T-helper 17 cell (primary cell): ENCODE measurements around the gene SCARB1. TPM values are rescaled to one million over a fixed set of nuclear protein-coding genes. Genes with fewer than 3 reads are reported as not detected.
"Not testable (repeated sequence)": the region's sequence is repeated elsewhere in the genome, so short reads cannot be mapped to it uniquely, and the experiment has no call there.

Experiments used
- ATAC-seq: fragments of 150-1000 bp; cut with Tn5 transposase; 2 replicates; pipeline ENCODE4 v1.10.0; 2021; ENCODE audit warnings: mild to moderate bottlenecking, moderate library complexity
- DNase-seq, 3 donors: peaks; one replicate each; pipeline versions ENCODE4 v3.0.0 to v3.0.0-alpha.2; 2020 to 2021
- H3K9me3 ChIP-seq: one replicate; pipeline ENCODE4 v1.7.0; 2013; ENCODE audit warnings: low read length, mild to moderate bottlenecking; ENCODE audit not compliant: control insufficient read depth, poor library complexity, severe bottlenecking
- H3K27ac Mint-ChIP-seq: one replicate; pipeline ENCODE4 v1.8.0; 2022; ENCODE audit warnings: mild to moderate bottlenecking, moderate library complexity, mixed read lengths
- H3K27me3 Mint-ChIP-seq: one replicate; pipeline ENCODE4 v1.8.0; 2022; ENCODE audit warnings: mixed read lengths
- H3K36me3 Mint-ChIP-seq: one replicate; pipeline ENCODE4 v1.8.0; 2022; ENCODE audit warnings: low read depth, mixed read lengths
- H3K4me1 Mint-ChIP-seq: one replicate; pipeline ENCODE4 v1.8.0; 2022; ENCODE audit warnings: mild to moderate bottlenecking, mixed read lengths
- H3K4me3 Mint-ChIP-seq: one replicate; pipeline ENCODE4 v1.8.0; 2022; ENCODE audit warnings: mild to moderate bottlenecking, moderate library complexity, mixed read lengths
- total RNA-seq, 4 donors: library from RNA in 2 of 4; stranded (reverse) in 2 of 4; gene quantifications; one replicate each; pipeline ENCODE4 v1.2.3 and lab custom pipeline; 2022 to 2026

The SCARB1 gene
- total RNA-seq (1 to 10 TPM; 1.3 to 1.7 TPM), total RNA-seq (lab: John Stamatoyannopoulos, UW) (2.0 to 2.7 reads per million in 2 donors)

GRCh38 chr12:124863416-124864325, at the start of gene SCARB1:
Gene SCARB1, minus strand, starts transcription at chr12:124863864. Its CDS starts 144 bp downstream, at chr12:124863720.
- H3K9me3 ChIP-seq, result no peaks in the 10 kb centered on the region
- ATAC-seq (peak; percentile 91), DNase-seq (peak; percentile 46 to 72 (median 70))
- peak within 1 kb of the TSS; percentile 43 for H3K27ac Mint-ChIP-seq
- peak within 1 kb of the TSS; percentile 88 for H3K4me3 Mint-ChIP-seq
- peaks cover 10% of the 10 kb centered on the region for H3K4me1 Mint-ChIP-seq
- H3K27me3 Mint-ChIP-seq, result peaks cover 3% of the 10 kb centered on the region
- no peaks in the 10 kb centered on the region for H3K36me3 Mint-ChIP-seq

- DNase-seq, result not testable (repeated sequence)
- peak overlapping the region; percentile 99 for H3K27ac Mint-ChIP-seq
Observed at GRCh38 chr12:124912529-124913287, 49.0 kb upstream of the SCARB1 start.

GRCh38 chr12:124911521-124911920, 47.9 kb upstream of the SCARB1 start:
- H3K27me3 Mint-ChIP-seq, DNase-seq, ATAC-seq, H3K9me3 ChIP-seq: not testable (repeated sequence)
- H3K4me3 Mint-ChIP-seq, result peak overlapping the region; percentile 84
- H3K36me3 Mint-ChIP-seq, result peaks cover 25% of the 10 kb centered on the region
- H3K27ac Mint-ChIP-seq, result peak overlapping the region; percentile 97
- H3K4me1 Mint-ChIP-seq, result peaks cover 54% of the 10 kb centered on the region

More at GRCh38 chr12:124912529-124913287, 49.0 kb upstream of the SCARB1 start:
- not testable (repeated sequence) for H3K9me3 ChIP-seq, ATAC-seq, H3K27me3 Mint-ChIP-seq
- Mint-ChIP-seq H3K4me1 (peaks cover 62% of the 10 kb centered on the region), H3K4me3 (peak overlapping the region; percentile 92), H3K36me3 (peaks cover 25% of the 10 kb centered on the region)

- Mint-ChIP-seq H3K36me3 (peaks cover 25% of the 10 kb centered on the region), H3K4me3 (peak overlapping the region; percentile 84), H3K4me1 (peaks cover 54% of the 10 kb centered on the region), H3K27me3 (peaks cover 6% of the 10 kb centered on the region), H3K27ac (peak overlapping the region; percentile 97)
- ATAC-seq (no peak), DNase-seq (no peak)
- H3K9me3 ChIP-seq, result no peaks in the 10 kb centered on the region
Observed at GRCh38 chr12:124910561-124911478, 47.2 kb upstream of the SCARB1 start.

GRCh38 chr12:124909831-124910560, 46.3 kb upstream of the SCARB1 start:
- H3K27me3 Mint-ChIP-seq, result peaks cover 6% of the 10 kb centered on the region
- peak overlapping the region; percentile 97 for H3K27ac Mint-ChIP-seq
- ATAC-seq (no peak), DNase-seq (no peak)
- peaks cover 25% of the 10 kb centered on the region for H3K36me3 Mint-ChIP-seq
- peak overlapping the region; percentile 84 for H3K4me3 Mint-ChIP-seq
- no peaks in the 10 kb centered on the region for H3K9me3 ChIP-seq
- peaks cover 53% of the 10 kb centered on the region for H3K4me1 Mint-ChIP-seq

- Mint-ChIP-seq H3K36me3 (peaks cover 8% of the 10 kb centered on the region), H3K4me1 (peaks cover 28% of the 10 kb centered on the region), H3K27me3 (no peaks in the 10 kb centered on the region), H3K4me3 (no peak overlapping the region), H3K27ac (peak overlapping the region; percentile 82)
- peak; percentile 85 for ATAC-seq
- H3K9me3 ChIP-seq, result no peaks in the 10 kb centered on the region
- peak; percentile 58 to 89 (median 66) for DNase-seq
Observed at GRCh38 chr12:124906606-124907261, 43.1 kb upstream of the SCARB1 start.

- peaks cover 8% of the 10 kb centered on the region for H3K4me1 Mint-ChIP-seq
- no peak overlapping the region for H3K4me3 Mint-ChIP-seq
- ATAC-seq (no peak), DNase-seq (no peak)
- H3K36me3 Mint-ChIP-seq, result no peaks in the 10 kb centered on the region
- no peak overlapping the region for H3K27ac Mint-ChIP-seq
- no peaks in the 10 kb centered on the region for H3K9me3 ChIP-seq
- H3K27me3 Mint-ChIP-seq, result no peaks in the 10 kb centered on the region
Observed at GRCh38 chr12:124904306-124905098, 40.8 kb upstream of the SCARB1 start.

GRCh38 chr12:124902916-124903315, 39.3 kb upstream of the SCARB1 start:
- ATAC-seq, result no peak
- peaks cover 19% of the 10 kb centered on the region for H3K4me1 Mint-ChIP-seq
- H3K27me3 Mint-ChIP-seq, result no peaks in the 10 kb centered on the region

GRCh38 chr12:124901003-124901402, 37.3 kb upstream of the SCARB1 start:
- Mint-ChIP-seq H3K36me3 (peaks cover 3% of the 10 kb centered on the region), H3K27ac (no peak overlapping the region), H3K4me1 (peaks cover 22% of the 10 kb centered on the region), H3K27me3 (no peaks in the 10 kb centered on the region), H3K4me3 (no peak overlapping the region)
- no peak for ATAC-seq
- no peak for DNase-seq
- H3K9me3 ChIP-seq, result no peaks in the 10 kb centered on the region

More at GRCh38 chr12:124902916-124903315, 39.3 kb upstream of the SCARB1 start:
- Mint-ChIP-seq H3K4me3 (no peak overlapping the region), H3K27ac (no peak overlapping the region), H3K36me3 (no peaks in the 10 kb centered on the region)
- H3K9me3 ChIP-seq, result no peaks in the 10 kb centered on the region
- no peak for DNase-seq

- H3K27me3 Mint-ChIP-seq, H3K27ac Mint-ChIP-seq, H3K36me3 Mint-ChIP-seq, H3K4me3 Mint-ChIP-seq, H3K9me3 ChIP-seq, DNase-seq, ATAC-seq: not testable (repeated sequence)
- H3K4me1 Mint-ChIP-seq, result peaks cover 19% of the 10 kb centered on the region
Observed at GRCh38 chr12:124900345-124900795, 36.7 kb upstream of the SCARB1 start.

- Mint-ChIP-seq H3K4me1 (peaks cover 25% of the 10 kb centered on the region), H3K36me3 (peaks cover 3% of the 10 kb centered on the region), H3K27ac (no peak overlapping the region), H3K27me3 (no peaks in the 10 kb centered on the region), H3K4me3 (peak overlapping the region; percentile 68)
- H3K9me3 ChIP-seq, result no peaks in the 10 kb centered on the region
- DNase-seq, result no peak
- ATAC-seq, result no peak
Observed at GRCh38 chr12:124898923-124899294, 35.2 kb upstream of the SCARB1 start.
